ENCODE data around the gene PSPH. TPM values are rescaled to one million over a fixed set of nuclear protein-coding genes. Genes with fewer than 3 reads are reported as not detected.
"Not testable (repeated sequence)": the region's sequence is repeated elsewhere in the genome, so short reads cannot be mapped to it uniquely, and the experiment has no call there.

Gene PSPH
- total RNA-seq, 1 donor from 2014 or later, result 10.1 TPM

- no peaks in the 10 kb centered on the region for H3K36me3 ChIP-seq
- no peak overlapping the region for H3K4me3 ChIP-seq
- no peaks in the 10 kb centered on the region for H3K27me3 ChIP-seq
- H3K4me1 ChIP-seq, result peaks cover 4% of the 10 kb centered on the region
- ATAC-seq (no peak), DNase-seq (no peak)
- no peak overlapping the region for H3K27ac ChIP-seq
- intact Hi-C loops (cut with DNase I), result no loop called here
- no peak for TF ChIP-seq CTCF (IDR thresholded peaks at IDR 0.05)
- no peaks in the 10 kb centered on the region for H3K9me3 ChIP-seq
Measured at GRCh38 chr7:56030340-56030739, 20.9 kb downstream of the PSPH start.

GRCh38 chr7:56028942-56029630, 22.2 kb downstream of the PSPH start:
- DNase-seq (no peak), ATAC-seq (no peak)
- no peaks in the 10 kb centered on the region for H3K27me3 ChIP-seq
- H3K36me3 ChIP-seq, result no peaks in the 10 kb centered on the region
- H3K4me1 ChIP-seq, result peaks cover 4% of the 10 kb centered on the region
- no peaks in the 10 kb centered on the region for H3K9me3 ChIP-seq
- H3K4me3 ChIP-seq, result no peak overlapping the region
- H3K27ac ChIP-seq, result no peak overlapping the region
- TF ChIP-seq CTCF (IDR thresholded peaks at IDR 0.05), result no peak
- intact Hi-C loops (cut with DNase I), result no loop called here

- Histone ChIP-seq H3K27me3 (no peaks in the 10 kb centered on the region), H3K36me3 (no peaks in the 10 kb centered on the region), H3K4me3 (no peak overlapping the region), H3K4me1 (no peaks in the 10 kb centered on the region), H3K9me3 (no peaks in the 10 kb centered on the region), H3K27ac (no peak overlapping the region)
- intact Hi-C loops (cut with DNase I), result no loop called here
- no peak for DNase-seq
- TF ChIP-seq CTCF (IDR thresholded peaks at IDR 0.05), result no peak
- ATAC-seq, result no peak
Measured at GRCh38 chr7:56026538-56026937, 24.7 kb downstream of the PSPH start.

- intact Hi-C loops (cut with DNase I), result no loop called here
- Histone ChIP-seq H3K4me1 (no peaks in the 10 kb centered on the region), H3K36me3 (peaks cover 5% of the 10 kb centered on the region), H3K27me3 (no peaks in the 10 kb centered on the region), H3K27ac (no peak overlapping the region), H3K4me3 (no peak overlapping the region), H3K9me3 (no peaks in the 10 kb centered on the region)
- ATAC-seq (no peak), DNase-seq (no peak)
- no peak for TF ChIP-seq CTCF (IDR thresholded peaks at IDR 0.05)
Measured at GRCh38 chr7:56023500-56023899, 27.7 kb downstream of the PSPH start.

GRCh38 chr7:56019501-56019900, 31.7 kb downstream of the PSPH start:
- no peak for TF ChIP-seq CTCF (IDR thresholded peaks at IDR 0.05)
- DNase-seq, result no peak
- H3K27me3 ChIP-seq, result no peaks in the 10 kb centered on the region
- intact Hi-C loops (cut with DNase I), result no loop called here
- H3K4me1 ChIP-seq, result no peaks in the 10 kb centered on the region
- ATAC-seq, result no peak
- H3K36me3 ChIP-seq, result peaks cover 12% of the 10 kb centered on the region
- H3K4me3 ChIP-seq, result no peak overlapping the region
- no peaks in the 10 kb centered on the region for H3K9me3 ChIP-seq
- H3K27ac ChIP-seq, result no peak overlapping the region

GRCh38 chr7:56017015-56017414, 34.2 kb downstream of the PSPH start:
- ATAC-seq; H3K4me3 ChIP-seq; DNase-seq; H3K27ac ChIP-seq; H3K4me1 ChIP-seq; intact Hi-C loops (cut with DNase I); H3K9me3 ChIP-seq; H3K27me3 ChIP-seq: not testable (repeated sequence)
- peaks cover 21% of the 10 kb centered on the region for H3K36me3 ChIP-seq

Data from upper lobe of right lung (tissue), 1 donor.